ENCODE results near the gene HFE.

DNA sequence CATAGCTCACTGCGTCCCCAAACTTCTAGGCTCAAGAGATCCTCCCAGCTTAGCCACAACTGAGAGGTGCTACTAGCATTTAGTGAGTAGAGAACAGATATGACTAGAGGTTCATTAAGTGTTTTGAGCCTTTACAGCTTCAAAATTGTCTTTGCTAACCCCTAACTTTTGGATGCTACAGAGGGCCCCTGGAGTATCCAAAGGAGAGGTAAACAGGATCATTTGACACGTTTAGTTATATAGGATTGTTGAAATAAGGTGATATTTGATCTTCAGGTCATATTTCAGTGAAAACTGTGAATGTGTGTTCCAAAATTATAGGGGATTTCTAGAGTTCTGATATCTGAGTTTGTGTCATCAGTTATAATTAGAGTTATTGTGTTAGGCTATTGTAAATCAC is 19.2 kb upstream of the HFE start:
- TF ChIP-seq, protein P1, sequence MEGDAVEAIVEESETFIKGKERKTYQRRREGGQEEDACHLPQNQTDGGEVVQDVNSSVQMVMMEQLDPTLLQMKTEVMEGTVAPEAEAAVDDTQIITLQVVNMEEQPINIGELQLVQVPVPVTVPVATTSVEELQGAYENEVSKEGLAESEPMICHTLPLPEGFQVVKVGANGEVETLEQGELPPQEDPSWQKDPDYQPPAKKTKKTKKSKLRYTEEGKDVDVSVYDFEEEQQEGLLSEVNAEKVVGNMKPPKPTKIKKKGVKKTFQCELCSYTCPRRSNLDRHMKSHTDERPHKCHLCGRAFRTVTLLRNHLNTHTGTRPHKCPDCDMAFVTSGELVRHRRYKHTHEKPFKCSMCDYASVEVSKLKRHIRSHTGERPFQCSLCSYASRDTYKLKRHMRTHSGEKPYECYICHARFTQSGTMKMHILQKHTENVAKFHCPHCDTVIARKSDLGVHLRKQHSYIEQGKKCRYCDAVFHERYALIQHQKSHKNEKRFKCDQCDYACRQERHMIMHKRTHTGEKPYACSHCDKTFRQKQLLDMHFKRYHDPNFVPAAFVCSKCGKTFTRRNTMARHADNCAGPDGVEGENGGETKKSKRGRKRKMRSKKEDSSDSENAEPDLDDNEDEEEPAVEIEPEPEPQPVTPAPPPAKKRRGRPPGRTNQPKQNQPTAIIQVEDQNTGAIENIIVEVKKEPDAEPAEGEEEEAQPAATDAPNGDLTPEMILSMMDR (optimal IDR thresholded peaks at IDR 0.05 in 1 of 3, IDR thresholded peaks at IDR 0.05 in 1 of 3, conservative IDR thresholded peaks at IDR 0.05 in 1 of 3; ENCODE audit: extremely low read depth in 1 of 3, insufficient read depth in 2 of 3, low read length in 3 of 3) = no peak
- no peak for TF ChIP-seq EZH2 (IDR thresholded peaks at IDR 0.05; ENCODE audit: low read length)

All from keratinocyte (primary cell).